NK-92 (cell line): ENCODE data around the gene NAT8.
"Not testable (repeated sequence)": the region's sequence is repeated elsewhere in the genome, so short reads cannot be mapped to it uniquely, and the experiment has no call there.

Experiments used
- DNase-seq: peaks from one replicate; lab custom pipeline; 2025; ENCODE audit not compliant: unreplicated experiment; lab: John Stamatoyannopoulos, UW

Gene NAT8

DNA sequence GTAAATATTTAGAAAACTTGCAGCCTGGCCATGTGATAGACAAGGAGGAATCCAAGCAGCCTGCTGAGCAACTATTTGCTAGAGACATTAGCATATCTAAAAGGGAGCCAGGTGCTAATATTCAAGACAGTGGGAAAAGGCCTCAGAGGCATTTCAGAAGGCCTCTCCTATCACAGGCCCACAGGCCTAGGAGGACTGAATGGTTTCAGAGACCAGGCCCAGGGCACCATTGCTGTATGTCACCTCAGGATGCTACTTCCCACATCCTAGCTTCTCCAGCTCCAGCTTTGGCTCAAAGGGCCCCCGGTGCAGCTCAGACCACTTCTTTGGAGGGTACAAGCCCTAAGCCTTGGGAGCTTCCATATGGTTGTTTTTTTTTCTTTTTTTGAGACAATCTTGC is 3.8 kb downstream of the NAT8 start:
- no peak for DNase-seq

DNA sequence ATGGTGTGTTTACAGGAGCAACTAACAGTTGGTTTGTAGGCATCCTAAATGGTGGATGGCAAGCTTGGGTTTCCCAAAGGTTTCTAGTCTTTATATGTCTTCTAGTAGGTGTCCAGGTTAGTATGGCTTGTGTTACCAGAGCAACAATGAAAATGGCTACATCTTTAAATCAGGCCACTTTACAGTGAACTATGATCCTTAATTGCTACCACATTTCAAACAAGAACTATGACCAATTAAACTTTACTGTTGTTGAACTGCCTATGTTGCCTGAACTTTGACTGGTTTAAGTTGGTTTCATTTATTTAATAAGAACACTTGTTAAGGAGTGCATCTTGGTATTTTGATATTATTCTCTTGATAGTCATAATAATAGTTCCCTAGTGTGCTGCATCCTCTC is 5.2 kb downstream of the NAT8 start:
- not testable (repeated sequence) for DNase-seq

DNA sequence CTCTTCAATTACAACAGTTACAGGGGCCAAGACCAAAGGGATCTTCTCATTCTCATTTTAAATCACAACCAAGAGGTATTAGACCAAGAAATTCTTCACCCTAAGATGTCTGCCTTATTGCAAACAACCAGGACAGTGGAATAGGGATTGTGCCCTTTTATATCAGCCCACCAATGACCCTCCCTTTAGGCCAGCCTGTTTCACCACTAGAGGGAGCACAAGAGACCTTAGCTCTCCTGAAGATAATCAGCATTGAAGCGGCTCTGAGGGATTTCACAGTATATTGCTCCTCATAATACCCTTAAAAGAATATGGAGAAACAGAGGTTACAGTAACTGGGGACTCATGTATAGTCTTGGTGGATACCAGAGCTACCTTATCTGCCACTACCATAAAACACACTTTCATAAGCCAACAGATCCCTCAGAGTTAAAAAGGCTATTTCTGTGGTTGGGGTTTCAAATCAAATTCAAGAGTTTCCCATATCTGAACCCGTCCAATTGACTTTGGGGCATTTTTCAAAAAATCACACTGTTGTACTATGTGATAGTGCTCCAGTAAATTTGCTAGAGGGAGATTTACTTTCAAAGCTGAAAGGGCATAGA is 11.5 kb downstream of the NAT8 start:
- not testable (repeated sequence) for DNase-seq

DNA sequence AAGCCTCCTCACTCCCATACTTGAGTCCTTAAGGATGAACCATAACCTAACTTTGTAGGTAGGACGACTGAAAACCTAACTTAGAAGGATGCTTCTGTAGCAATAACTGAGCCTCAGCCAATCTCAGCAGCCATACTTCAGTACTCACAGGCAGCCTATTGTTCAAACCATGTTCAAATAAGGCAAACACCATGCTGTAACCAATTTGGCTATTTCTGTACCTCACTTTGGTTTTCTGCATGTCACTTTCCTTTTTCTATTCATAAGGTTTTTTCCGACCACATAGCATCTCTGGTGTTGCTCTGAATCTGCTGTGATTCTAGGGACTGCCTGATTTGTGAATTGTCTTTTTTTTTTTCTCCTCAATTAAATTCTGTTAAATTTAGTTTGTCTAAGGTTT is 13.7 kb downstream of the NAT8 start:
- DNase-seq = not testable (repeated sequence)

DNA sequence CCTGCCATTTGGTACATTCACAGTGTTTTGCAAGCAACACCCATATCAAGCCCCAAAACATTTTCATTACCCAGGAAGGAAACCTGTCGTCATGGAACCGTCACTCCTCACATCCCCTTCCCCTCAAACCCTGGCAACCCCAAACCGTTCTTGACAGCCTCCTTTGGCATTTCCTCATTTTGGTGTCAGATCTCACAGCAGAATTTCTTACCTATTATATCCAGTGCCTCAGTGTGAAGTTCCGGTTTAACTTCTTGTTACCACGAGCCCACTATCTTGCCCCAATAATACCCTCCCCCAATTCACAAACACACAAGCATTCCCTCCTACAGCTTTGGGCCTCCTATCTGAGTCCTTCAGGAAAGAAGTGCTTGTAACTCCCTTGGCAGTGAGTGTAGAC is 16.0 kb downstream of the NAT8 start:
- DNase-seq = not testable (repeated sequence)

DNA sequence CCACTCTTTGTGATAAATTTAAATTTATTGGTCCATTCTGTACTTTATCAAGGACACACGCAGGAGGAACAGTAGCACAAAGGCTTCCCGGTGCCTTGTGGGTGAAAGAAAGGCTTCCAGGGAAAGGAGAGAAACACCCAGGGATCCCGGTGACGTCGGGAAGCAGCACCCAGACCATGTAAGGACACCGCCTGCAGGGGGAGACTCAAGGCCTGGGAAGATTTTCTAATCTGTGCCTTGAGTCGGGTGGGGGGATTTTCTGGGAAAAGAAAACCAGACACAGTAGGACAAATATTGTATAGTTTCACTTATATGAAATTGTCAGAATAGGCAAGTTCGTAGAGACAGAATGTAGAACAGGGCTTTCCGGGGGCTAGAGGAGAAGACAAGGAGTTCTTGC is 17.6 kb downstream of the NAT8 start:
- DNase-seq = not testable (repeated sequence)

DNA sequence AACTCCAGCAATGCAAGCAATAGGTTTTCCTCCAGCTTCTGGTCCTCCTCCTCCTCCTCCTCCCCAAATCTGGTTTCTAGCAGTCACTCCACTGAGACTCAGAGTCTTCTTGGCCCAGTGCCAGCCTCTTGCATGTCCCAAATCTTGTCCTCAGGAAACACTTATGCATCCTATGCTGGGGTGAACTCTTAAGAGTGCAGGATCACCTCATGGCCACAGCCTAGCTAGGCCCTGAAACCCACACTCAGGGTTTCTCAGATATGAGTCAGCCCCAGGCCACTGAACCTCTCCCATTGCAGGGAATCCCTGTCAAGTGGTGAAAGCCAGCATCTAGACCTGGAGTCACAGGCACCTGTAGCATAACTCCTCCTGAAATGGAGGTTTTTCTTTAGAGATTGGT is 18.2 kb downstream of the NAT8 start:
- not testable (repeated sequence) for DNase-seq

DNA sequence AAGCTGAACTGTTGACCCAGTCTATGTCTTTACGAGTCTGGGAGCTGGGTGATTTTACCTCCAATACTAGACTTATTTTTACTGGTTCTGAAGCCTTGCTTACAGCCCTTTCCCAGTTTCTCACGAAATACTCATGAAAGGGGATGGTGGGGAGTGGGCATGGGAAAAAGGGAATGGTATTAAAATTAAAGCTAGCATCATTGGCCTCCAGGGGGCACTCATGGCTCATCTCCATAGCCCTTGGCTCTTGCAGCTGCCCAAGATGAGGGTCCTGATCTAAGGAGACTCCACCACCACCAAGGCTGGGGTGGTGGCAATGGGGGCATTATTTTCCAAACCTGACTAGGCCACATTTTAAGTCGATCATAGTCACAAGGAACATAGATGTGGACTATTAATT is 22.3 kb downstream of the NAT8 start:
- DNase-seq = not testable (repeated sequence)

DNA sequence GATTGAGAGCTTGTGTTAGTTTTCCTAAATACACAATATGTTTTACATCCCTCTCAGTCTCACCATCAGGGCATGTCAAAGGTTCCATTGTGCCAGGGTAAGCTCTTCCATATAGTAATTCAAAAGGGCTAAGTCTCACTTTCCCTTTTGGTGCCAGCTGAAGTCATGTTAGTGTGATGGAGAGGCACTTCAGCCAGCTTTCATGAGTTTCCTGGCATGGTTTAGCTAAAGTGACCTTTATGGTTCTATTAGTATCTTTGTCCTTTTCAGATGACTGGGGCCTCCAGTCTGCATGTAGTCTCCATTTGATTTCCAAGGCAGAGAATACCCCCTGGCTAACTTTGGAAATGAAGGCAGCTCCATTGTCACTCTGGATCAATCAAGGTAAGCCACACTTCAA is 27.2 kb downstream of the NAT8 start:
- no peak for DNase-seq

DNA sequence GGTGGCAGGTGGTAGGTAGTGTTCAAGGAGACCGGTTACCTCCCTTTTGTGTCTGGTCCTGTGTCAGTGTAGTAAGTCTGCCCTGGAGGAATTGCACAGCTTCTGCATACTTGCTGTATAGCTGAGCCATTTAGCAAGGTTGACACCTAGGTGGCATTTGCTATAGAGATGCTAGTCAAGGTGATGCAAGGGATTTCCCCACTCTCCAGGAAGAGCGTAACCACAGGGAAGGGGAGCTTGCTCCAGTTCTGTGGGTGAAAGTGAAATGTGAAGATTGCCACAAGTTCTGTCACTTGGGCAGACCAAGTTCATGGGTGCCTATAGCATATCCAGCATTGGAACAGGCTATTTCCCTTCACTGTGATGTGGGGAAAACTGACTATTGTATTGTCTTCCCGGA is 28.1 kb downstream of the NAT8 start:
- DNase-seq = no peak

DNA sequence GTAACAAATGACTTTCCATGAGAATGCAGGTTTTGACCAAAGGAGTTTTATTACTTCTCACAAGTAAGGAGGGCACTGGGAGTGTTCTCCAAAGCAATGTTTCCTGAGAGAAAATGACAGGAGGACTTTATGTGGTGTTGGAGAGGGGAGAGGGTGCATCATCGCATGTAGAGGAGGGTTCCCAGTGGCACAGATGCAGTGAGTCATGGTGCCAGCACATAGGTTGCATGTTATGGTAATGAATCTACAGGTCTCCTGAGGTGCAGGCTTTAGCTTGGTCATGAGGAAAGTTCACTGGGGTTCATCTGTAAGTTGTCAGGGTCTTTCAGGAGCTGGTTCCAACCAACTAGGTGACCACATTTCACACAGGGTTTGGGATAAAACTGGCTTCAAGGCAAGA is 30.4 kb downstream of the NAT8 start:
- no peak for DNase-seq

DNA sequence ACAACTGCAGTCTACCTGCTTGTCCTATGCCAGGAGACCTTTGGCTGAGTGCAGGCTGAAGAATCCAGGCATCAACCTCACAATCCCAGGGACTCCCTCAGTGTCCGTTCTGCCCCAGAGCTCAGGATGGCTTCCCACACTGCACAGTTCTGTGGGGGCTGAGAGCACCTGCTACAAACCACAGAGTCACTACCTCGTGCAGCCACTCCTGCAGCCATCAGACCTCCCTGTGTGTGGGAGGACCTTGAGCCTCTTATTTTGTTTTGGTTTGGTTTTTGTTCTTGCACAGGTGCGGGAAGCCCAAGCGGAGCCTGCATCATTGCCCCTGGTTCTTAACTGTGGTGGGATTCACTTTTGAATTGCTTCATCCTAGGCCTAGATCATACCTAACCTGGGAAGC is 31.0 kb downstream of the NAT8 start:
- DNase-seq = no peak

DNA sequence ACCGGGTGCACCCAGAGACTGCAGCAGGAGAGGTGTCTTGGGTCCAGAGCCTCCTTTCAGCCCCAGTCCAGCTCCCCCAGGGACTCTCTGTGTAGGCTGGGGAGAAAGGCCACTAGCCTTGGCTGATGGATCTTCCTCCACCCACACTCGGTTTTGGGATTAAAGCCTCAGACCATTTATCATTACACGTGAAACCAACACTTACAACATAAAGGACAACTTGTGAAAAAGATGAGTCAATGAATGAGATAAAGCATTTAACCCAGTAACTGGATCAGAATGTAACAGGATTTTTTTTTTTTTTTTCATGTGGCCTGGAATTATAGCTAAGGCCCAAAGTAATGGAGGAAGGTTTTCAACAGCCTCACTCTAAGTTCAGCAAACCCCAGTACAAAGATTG is 32.1 kb downstream of the NAT8 start:
- DNase-seq = no peak

DNA sequence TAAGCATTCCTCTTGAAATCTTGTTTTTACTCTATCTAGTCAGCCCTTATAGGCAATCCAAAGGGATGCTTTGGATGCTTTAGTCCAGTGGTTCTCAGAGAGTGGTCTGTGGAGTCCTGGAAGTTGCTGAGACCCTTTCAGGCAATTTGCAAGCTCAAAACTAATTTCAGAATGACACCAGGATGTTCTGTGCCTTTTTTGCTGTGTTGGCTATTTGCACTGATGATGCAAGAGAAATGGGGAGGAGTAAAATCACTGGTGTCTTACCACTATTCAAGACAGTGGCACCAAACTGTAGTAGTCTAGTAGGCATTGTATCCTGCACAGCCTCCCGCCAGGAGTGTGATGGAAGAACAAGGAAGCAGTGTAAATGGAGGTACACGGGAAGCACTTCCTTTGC is 37.6 kb downstream of the NAT8 start:
- not testable (repeated sequence) for DNase-seq

DNA sequence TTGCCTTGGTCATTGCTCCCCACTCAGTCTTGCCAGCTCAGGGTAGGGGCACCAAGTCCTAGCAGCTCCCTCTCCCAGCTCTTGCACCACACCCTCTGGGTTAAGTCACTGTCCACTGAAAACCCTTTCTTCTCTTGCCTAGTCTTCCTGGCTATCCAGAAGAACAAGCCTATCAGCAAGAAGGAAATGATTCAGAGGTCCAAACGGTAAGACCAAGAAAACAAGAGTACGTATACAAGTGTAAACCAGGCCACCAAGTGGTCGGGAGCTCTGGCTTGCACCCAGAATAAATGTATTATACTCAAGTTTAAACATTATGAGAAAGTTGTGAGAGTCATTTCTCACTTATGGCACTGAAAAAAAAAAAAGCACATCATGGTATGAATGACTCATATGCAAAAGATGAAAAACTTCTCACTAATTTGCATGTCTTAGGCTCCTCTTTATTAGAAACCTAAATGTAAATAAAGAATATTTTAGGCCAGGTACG is 39.1 kb downstream of the NAT8 start:
- not testable (repeated sequence) for DNase-seq

DNA sequence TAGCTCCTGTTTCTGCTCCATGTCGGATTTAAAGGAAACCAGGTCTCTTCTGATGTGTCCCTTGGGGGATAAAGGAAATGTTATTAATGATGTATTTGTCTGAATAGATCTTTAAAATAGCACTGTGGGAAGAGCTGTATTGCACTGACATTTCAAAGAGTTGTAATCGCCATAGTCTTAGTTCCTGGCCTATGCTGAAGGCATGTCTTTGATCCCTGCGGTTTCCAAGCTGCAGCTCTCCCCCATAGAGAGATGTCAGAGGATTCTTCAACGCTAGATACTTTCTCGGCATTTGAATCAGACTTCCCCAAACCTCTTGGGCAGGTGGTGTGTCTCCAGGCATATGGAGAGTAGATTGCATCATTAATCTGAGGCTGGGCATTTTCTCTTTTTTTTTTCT is 40.4 kb downstream of the NAT8 start:
- DNase-seq = no peak

DNA sequence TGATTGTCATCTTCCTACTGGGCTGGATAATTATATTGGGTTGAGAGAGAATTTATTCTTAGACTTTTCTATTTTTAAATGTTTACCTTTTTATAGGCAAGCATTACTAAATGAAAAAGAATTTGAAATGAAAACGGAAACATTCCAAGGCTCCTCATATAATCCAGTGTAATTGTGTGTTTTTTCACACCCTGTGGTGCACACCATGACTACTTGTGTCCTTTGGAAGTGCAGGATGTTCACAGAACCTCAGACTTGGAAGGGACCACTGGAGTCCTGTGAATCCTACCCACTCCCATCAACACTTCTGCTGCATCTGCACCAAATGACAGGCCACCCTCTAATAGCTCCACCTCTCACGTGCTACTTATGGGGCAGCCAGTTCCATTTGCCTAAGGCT is 48.0 kb downstream of the NAT8 start:
- DNase-seq = no peak

DNA sequence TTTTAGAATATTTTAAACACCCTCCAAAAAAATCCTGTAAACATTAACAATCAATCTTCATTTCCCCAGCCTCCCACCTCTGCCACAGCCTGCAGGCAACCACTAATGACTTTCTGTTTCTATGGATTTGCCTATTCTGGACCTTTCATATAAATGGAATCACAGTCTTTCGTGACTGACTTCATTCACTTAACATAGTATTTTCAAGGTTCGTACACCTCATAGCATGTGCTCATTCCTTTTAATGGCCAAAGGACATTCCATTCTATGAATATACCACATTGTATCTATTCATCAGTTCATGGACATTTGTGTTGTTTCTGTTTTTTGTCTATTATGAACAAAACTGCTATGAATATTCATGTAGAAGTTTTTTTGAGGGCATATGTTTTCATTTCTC is 48.5 kb downstream of the NAT8 start:
- DNase-seq = no peak
